Measurements from ENCODE around the gene U2AF1L4.

- no peak for TF ChIP-seq CTCF (IDR thresholded peaks at IDR 0.05)
- TF ChIP-seq EZH2 (IDR thresholded peaks at IDR 0.05) = no peak
- no peak for TF ChIP-seq EZH2phosphoT487 (IDR thresholded peaks at IDR 0.05)
Measured at GRCh38 chr19:35721374-35721773, 23.8 kb downstream of the U2AF1L4 start.
